ENCODE results near the gene DAB1.

Gene DAB1

GRCh38 chr1:57146100-57146499 lies 277.8 kb downstream of the DAB1 start:
- DNase-seq: no peak

GRCh38 chr1:57142999-57143398 lies 280.9 kb downstream of the DAB1 start:
- no peak for DNase-seq

GRCh38 chr1:57142169-57142568 lies 281.7 kb downstream of the DAB1 start:
- no peak for DNase-seq

GRCh38 chr1:57138432-57139078 lies 285.3 kb downstream of the DAB1 start:
- no peak for DNase-seq

DNA sequence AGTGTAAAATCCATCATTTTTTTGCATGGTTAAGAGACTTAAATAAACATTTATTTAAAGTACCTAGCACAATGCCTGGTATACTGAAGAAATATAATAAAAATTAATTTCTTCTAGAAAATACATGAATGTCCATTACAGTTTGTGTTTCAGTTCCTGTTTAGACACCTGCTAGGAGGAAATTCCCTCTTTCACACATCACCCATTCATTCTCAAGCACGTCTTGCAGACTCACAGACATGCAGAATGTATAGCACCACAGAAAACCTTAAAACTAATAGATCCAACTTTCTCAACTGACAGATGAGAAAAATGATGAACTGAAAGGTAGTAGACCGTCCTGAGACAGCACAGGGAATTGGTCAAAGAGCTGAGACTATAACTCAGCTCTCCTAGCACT lies 285.9 kb downstream of the DAB1 start:
- no peak for DNase-seq

GRCh38 chr1:57134803-57135202 lies 289.1 kb downstream of the DAB1 start:
- no peak for DNase-seq

GRCh38 chr1:57133686-57134085 lies 290.2 kb downstream of the DAB1 start:
- DNase-seq: no peak

GRCh38 chr1:57132993-57133622 lies 290.8 kb downstream of the DAB1 start:
- no peak for DNase-seq

GRCh38 chr1:57131701-57132394 lies 292.0 kb downstream of the DAB1 start:
- DNase-seq: no peak

- no peak for DNase-seq
Measured at GRCh38 chr1:57131257-57131656, 292.6 kb downstream of the DAB1 start.

DNA sequence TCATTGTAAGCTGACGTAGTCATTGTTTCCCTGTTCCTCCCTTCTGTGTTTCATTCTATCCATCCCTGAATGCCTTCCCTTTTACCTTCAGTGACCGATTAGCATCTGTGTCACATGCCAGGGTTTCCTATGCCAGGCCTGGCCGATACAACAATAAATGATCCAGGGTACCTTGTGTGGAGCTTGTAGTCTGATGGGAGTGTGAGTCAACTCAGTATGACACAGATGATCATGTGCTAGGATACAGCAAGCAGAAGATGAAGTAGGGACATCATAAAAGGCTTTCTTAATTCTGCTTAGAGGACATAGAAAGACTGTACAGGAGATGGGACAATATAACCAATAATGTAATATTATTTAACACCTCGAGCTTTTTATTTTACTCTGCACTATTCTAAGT lies 294.0 kb downstream of the DAB1 start:
- DNase-seq: no peak

- DNase-seq: no peak
Measured at GRCh38 chr1:57127976-57128375, 295.9 kb downstream of the DAB1 start.

DNA sequence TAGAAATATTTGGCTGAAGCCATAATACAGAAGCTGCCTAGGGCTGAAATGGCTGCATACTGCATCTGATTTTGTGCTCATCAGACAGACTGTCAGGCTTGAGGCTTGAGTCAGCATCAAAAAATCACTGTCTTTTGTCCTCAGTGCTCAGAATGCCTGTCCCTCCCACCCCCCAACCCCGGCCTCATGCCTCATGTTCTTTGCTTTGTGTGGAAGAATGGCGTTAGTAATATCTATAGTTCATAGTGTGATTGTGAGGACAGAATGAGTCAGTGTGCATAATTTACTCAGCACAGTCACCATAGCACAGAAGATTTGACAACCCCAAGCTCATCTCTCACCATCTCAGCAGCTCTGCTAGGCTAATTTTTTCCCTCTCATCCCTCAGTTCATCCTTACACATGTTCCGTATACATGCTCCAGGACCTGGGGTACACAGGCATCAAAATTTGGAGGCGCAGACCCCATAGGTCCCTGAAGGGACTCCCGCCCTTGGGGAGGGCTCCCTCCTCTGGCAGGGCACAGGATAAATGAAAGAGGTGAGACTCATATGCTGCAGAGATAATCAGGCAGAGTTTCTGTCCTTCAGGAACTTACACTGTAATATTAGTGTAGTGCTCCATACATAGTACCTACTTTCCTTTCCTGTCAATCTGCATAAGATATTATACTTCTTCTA lies 299.0 kb downstream of the DAB1 start:
- DNase-seq: no peak

GRCh38 chr1:57124170-57124569 lies 299.7 kb downstream of the DAB1 start:
- DNase-seq: no peak

GRCh38 chr1:57122031-57122430 lies 301.8 kb downstream of the DAB1 start:
- DNase-seq: no peak

DNA sequence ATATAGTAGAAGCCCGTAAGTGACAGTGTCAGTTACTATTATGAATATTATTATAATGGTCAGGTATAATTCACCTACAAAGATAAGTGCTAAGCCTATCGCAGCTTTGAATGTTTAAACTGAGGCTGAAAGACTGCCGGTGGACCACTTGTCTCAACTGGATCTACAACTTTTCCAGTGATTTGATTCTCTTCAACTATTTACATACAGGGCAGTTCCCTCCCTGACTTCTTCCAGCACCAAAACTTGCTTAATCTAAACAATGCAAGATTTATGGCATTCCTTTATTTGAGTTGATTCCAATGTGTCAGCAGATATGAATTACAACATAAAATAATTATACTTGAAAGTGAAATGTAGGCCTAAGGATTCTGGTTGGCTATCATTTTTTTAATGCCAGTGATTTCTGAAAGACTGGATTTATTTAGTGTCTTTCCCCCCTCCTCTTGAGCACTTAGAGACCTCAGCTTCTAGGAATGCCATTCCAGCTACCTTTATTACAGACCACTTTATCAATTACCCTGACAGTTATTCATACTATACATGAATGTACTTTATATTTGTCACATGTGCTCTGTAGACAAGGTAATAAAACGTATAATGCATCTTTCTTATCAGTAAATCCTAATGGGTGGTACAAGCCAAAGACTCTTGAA lies 304.8 kb downstream of the DAB1 start:
- DNase-seq: no peak

GRCh38 chr1:57117753-57118152 lies 306.1 kb downstream of the DAB1 start:
- DNase-seq: no peak

DNA sequence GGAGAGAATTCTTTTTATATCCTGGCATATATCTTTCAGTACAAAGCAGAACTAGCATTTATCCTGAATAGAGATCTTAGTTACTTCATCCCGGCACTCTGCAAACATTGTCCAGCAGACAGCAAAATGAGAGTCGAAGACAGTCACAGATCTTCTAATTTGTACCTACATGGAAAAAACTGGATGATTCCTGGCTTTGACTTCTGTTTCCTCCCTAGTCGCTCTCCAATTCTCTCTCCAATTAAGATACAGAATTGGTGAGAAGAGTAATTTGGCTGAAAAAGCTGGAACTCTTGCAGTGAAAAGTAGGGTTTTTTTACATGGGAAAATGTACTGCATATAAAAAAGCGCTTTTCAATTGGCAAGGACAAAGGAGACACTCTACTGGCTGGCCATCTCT lies 307.0 kb downstream of the DAB1 start:
- no peak for DNase-seq

DNA sequence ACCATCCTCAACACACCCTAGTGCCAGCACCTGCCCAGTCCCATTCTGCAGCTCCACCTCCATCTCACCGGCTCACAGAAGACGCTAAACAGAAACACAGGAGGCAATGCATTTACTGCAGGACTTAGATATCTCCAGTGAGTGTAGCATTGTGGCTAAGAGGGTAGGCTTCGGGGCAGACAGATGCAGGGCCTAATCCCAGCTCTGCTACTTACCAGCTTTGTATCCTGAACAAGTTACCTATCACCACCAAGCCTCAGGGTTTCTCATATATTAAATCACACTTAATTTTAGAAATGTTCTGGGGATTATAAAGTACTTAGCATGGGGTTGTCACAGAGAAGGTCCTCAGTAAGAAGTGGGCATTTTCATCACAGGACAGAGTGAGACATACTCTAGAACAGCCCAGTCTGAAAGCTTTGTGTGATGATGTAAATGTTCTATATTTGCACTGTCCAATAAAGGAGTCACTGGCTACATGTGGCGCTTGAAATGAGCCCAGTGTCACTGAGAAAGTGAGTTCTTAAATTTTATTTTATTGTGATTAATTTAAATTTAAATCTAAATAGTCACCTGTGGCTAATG lies 308.7 kb downstream of the DAB1 start:
- DNase-seq: no peak

DNA sequence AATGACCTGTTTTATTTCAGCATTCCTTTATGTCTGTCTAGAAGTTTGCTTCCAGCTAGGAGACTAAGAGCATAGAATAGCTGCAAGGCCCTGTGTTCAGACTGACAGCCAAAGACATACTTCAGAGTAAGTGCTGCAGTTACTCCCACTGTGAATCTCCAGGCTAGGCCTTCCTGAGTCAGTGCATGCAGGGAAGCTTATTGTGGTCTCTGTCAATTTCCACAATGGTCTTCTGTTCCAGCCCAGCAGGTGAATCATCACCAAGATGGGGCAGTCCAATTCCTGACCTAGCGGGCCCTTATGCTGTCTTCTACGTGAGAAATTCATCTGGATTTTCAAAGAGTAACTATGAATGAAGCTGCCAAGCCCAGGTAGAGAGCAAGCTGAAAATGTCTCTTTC lies 311.7 kb downstream of the DAB1 start:
- no peak for DNase-seq

- no peak for DNase-seq
Measured at GRCh38 chr1:57111175-57111574, 312.7 kb downstream of the DAB1 start.

DNA sequence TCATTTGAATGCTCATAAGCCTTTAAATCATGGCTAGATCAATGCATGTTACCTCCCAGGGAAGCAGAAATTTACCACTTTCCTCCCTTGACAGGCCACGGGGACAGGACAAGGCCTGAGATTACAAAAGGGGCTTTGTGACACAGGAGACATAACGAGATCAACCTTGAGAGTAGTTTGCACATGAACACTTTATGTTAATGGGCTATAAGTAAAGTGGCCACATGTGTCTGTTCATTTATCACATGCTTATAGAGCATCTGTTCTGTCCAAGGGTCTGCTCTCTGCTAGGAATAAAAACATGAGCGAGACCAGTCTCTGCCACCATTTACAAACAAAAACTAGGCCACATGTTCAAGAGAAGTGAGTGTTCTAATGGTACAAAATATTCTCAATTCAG lies 314.0 kb downstream of the DAB1 start:
- DNase-seq: no peak

DNA sequence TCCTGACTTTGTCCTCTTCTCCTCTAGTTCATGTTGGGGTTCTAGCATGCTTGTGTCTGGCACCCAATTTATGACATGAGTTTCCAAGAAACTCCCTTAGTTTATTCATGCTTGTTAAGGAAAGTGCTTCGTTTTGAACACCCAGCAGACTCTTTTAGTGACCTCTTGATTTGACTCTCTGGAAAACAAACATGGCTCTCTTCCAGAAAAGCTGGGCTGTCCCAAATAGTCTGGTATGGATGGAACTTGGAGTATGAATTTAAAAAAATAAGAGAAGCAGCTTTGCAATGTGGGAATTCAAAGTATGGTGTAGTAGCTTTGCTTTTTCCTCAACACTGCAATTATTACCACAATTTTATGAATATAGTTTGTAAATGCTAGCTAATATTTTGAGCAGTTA lies 314.6 kb downstream of the DAB1 start:
- DNase-seq: no peak

Data from CD4-positive, alpha-beta T cell treated with Interleukin-10 for 1 hour (primary cell).